Fibroblast of the aortic adventitia (primary cell): ENCODE results near the gene LIME1. TPM values are rescaled to one million over a fixed set of nuclear protein-coding genes. Genes with fewer than 3 reads are reported as not detected.
"Not testable (repeated sequence)": the region's sequence is repeated elsewhere in the genome, so short reads cannot be mapped to it uniquely, and the experiment has no call there.

ENCODE experiments used
- DNase-seq: peaks from one replicate; pipeline ENCODE4 v3.0.0-alpha.2; 2010; ENCODE audit warnings: low read depth
- H3K4me3 ChIP-seq: 2 replicates; pipeline ENCODE4 v1.5.1; 2011; ENCODE audit warnings: low read depth, mild to moderate bottlenecking, control low read depth, low read length, moderate library complexity
- total RNA-seq: library from RNA; depleted of rRNA; stranded (reverse); fragments of >200 nt; gene quantifications from 2 replicates; pipeline ENCODE4 v1.2.3, GENCODE V29; 2012; ENCODE audit warnings: low replicate concordance
- TF ChIP-seq, protein P1 (sequence below): IDR thresholded peaks from 2 replicates; pipeline ENCODE4 v1.5.1; 2011; ENCODE audit warnings: mild to moderate bottlenecking, low read length, control low read depth, inconsistent platforms; ENCODE audit not compliant: insufficient read depth

LIME1 gene
- total RNA-seq, 1 donor: 1.7 TPM

DNA sequence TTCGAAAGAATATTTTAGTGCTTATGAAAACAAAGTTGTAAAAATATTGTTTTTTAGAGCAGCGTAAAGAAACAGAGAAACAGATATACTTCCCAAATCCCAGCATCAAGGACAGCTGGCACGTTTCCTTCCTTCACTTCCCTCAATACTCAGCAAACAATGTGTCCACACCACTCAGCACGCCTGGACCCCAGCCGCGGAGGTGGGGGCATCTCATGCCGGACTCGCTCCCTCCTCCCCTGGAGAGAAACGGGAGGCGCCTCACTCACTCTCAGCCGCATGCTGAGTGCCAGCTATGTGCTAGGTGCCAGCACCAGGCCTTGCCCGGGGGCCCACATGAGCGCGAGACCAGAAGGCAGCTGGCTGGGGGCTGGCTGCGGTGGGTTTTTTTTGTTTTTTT is 37.8 kb downstream of the LIME1 start:
- TF ChIP-seq, protein P1, sequence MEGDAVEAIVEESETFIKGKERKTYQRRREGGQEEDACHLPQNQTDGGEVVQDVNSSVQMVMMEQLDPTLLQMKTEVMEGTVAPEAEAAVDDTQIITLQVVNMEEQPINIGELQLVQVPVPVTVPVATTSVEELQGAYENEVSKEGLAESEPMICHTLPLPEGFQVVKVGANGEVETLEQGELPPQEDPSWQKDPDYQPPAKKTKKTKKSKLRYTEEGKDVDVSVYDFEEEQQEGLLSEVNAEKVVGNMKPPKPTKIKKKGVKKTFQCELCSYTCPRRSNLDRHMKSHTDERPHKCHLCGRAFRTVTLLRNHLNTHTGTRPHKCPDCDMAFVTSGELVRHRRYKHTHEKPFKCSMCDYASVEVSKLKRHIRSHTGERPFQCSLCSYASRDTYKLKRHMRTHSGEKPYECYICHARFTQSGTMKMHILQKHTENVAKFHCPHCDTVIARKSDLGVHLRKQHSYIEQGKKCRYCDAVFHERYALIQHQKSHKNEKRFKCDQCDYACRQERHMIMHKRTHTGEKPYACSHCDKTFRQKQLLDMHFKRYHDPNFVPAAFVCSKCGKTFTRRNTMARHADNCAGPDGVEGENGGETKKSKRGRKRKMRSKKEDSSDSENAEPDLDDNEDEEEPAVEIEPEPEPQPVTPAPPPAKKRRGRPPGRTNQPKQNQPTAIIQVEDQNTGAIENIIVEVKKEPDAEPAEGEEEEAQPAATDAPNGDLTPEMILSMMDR: no peak
- no peak for DNase-seq
- no peak overlapping the region for H3K4me3 ChIP-seq

DNA sequence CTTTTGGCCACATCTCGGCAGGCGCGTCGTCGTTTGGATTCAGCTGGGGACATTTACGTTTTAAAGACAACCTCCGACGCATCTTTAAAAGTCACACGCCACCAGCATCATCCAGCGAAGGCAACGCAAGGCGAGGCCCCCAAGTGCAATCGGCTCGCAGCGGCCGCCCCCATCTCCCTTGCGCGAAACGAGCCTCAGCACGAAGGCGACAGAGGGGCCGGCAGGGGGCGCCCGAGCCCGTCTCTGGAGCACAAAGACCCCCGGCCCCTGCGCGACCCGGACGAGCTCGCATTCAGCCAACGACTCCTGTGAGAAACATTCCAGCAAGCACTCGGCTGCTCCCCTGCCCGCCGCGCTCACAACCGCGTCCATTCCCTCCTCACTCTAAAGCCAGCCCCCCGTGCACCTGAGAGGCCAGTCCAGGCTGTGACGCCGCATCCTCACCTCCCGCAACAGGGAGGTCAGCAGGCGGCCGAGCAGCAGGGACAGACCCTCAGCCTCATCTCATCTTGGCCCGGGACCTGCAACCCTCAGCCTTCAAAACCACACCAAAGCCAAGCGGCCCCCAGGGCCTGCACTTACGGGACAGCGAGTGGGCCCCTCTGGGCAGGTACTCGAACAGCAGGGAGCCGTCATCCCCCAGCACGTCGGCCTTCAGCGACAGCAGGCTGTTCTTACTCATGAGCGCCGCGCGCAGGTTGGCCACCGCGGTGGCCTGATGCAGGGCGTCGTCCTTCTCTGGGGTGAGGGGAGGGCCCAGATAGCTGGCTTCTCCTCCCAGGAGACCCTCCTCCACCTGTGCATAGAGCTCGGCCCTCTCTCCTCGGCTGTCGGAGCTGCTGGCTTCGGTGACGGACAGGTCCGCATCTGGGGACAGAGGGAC is 38.9 kb downstream of the LIME1 start:
- DNase-seq: peak; percentile 34
- TF ChIP-seq, protein P1: peak; percentile 76
- peak overlapping the region; percentile 46 for H3K4me3 ChIP-seq

DNA sequence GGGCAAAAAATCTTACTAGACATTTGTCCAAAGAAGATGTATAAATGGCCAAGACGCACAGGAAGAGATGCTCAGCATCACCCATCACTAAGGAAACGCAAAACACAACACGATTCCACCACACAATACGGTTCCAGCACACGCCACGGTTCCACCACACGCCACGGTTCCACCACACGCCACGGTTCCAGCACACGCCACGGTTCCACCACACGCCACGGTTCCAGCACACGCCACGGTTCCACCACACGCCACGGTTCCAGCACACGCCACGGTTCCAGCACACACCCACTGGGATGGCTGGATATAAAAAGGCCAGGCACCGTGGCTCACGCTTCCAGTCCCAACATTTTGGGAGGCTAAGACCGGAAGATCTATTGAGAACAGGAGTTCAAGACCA is 40.4 kb downstream of the LIME1 start:
- DNase-seq, H3K4me3 ChIP-seq: not testable (repeated sequence)

DNA sequence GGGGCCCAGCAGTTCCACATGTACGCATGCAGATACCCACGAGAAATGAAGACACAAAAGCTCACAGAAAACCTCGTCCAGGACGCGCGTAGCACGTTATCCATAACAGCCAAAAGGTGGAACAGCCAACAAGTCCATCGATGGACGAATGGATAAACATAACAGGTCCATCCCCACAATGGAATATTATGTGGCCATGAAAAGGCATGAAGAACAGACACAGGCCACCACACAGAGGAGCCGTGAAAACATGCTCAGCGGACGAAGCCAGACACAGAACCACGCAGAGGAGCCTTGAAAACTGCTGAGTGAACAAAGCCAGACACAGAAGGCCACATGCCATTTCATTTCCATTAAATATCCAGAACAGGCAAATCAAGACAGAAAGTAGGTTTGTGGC is 41.1 kb downstream of the LIME1 start:
- H3K4me3 ChIP-seq: no peak overlapping the region
- TF ChIP-seq, protein P1: no peak
- no peak for DNase-seq

DNA sequence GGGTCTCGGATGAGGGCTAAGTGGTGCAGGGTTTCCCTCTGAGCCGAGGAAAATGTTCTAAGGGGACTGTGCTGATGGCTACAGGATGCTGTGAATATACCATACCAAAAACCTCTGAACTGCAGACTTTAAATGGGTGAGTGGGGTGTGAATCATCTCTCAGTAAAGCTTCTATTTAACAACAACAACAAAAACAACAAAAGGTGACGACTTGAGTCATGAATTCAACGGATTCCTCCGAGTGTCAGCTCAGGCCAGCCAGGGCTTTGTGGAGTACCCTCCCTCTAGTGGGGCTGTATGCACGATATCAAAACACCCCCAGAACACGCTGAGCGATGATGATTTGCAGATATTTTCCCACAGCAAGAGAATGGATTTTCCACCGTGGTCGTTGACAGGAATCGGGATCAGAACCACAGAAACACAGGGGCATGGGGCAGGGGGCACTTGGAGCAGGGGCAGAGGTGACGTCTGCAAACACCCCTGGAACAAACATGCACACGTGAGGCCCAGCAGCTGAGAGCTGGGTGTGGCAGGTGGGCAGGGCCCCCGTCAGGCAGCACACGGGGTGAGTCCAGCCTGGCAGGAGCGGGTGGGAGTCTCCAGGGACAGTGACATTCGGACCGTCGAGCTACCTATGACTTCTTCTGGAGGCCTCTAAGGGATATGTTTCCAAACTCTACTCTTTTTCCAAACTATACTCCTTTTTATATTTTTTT is 41.7 kb downstream of the LIME1 start:
- TF ChIP-seq, protein P1: no peak
- DNase-seq: no peak
- no peak overlapping the region for H3K4me3 ChIP-seq

DNA sequence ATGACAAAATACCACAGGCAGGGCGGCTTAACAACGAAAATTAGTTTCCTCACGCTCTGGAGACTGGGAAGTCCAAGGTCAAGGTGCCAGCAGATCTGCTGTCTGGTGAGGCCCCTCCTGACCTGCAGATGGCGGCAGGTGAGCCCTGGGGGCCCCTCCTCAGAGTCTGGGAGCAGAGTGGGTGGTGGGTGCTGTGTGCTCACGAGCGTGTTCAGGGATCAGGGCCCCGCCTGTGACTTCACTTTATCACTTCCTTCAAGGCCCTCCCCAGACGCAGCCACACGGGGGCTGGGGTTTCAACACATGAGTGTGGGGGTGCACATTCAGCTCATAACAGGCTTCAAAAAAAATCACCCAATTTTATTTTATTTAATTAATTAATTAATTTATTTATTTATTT is 42.4 kb downstream of the LIME1 start:
- DNase-seq: no peak
- H3K4me3 ChIP-seq: no peak overlapping the region
- TF ChIP-seq, protein P1: no peak

DNA sequence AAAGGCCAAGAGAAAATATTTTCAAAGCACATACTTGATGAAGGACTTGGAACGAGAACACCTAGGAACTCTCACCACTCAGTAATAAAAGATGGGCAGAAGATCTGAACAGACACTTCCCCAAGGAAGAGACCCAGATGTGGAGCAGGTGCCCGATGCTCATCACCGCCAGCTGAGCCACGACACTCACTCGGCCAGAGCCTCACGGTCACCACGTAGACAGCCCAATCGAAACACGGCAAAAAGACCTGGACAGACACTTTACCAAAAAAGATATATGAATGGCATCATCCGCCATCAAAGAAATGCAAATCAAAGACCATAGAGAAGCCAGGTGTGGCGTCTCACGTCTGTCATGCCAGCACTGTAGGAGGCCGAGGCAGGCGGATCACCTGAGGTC is 44.7 kb downstream of the LIME1 start:
- DNase-seq: no peak
- no peak overlapping the region for H3K4me3 ChIP-seq
- TF ChIP-seq, protein P1: no peak
